ENCODE data around the gene RSRC1.
"Not testable (repeated sequence)": the region's sequence is repeated elsewhere in the genome, so short reads cannot be mapped to it uniquely, and the experiment has no call there.

The RSRC1 gene

DNA sequence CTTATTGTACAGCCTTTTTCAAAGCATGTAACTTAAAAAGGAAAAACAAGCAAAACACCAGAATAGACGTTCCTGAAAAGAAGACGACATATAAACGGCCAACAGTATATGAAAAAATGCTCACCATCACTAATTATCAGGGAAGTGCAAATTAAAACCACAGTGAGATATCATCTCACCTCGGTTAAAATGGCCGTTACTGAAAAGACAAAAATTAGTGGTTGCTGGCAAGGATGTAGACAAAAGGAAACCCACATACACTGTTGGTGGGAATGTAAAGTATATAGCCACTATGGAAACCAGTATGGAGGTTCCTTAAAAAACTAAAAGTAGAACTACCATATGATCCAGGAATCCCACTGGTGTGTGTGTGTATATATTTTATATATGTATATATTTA is 396.6 kb downstream of the RSRC1 start:
- no peak for DNase-seq (ENCODE audit: extremely low read depth in 1 of 2, low read depth in 1 of 2)

DNA sequence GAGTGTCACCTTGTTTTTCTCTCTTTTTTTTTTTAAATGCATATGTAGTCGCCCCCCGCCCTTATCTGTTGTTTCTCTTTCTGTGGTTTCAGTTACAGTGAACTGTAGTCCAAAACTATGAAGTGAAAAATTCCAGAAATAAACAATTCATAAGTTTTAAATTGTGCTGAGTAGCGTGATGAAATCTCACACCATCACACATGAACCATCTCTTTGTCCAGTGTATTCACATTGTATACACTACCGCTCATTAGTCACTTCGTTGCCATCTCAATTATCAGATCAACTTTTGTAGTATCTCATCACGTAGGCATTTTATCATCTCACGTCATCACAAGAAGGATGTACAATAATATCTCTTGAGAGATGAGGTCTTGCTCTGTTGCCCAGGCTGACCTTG is 398.6 kb downstream of the RSRC1 start:
- DNase-seq (ENCODE audit: extremely low read depth in 1 of 2, low read depth in 1 of 2), result no peak

DNA sequence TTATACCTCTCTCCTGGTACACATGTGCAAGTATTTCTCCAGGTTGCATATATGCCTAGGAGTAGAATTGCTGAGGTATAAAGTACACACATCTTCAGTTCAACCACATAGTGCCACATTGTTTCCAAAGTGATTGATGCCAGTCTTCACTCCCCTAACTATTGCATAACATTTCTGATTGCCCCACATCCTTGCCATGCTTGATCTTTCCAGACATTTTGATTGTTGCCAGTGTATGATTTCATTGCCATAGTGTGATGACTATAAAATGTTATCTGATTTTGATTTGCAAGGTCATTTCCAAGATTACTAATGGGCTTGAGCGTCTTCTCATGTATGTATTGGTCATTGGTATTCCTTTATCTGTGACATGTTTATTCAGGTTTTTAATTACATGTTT is 400.0 kb downstream of the RSRC1 start:
- DNase-seq (ENCODE audit: extremely low read depth in 1 of 2, low read depth in 1 of 2), result no peak

GRCh38 chr3:158516729-158517128 is 406.8 kb downstream of the RSRC1 start:
- not testable (repeated sequence) for DNase-seq (ENCODE audit: extremely low read depth in 1 of 2, low read depth in 1 of 2)

DNA sequence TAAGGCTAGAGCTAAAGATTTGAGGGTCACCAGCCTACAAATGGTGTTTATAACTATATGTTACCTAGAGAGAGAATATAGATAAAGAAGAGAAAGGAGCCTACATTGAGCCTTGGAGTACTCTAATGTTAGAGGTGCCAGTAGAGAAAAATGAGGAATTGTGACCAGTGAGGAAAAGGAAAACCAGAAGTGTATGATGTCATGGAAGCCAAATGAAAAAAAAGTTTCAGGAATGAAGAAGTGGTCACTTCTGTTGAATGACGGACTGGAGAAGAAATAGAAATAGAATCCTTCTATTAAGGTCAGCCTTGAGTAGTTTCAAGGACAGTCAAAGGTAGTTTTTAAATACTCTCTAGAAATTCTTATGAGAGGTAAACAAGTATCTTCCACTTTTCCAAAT is 409.9 kb downstream of the RSRC1 start:
- DNase-seq (ENCODE audit: extremely low read depth in 1 of 2, low read depth in 1 of 2), result no peak

GRCh38 chr3:158520433-158520832 is 410.5 kb downstream of the RSRC1 start:
- no peak for DNase-seq (ENCODE audit: extremely low read depth in 1 of 2, low read depth in 1 of 2)

DNA sequence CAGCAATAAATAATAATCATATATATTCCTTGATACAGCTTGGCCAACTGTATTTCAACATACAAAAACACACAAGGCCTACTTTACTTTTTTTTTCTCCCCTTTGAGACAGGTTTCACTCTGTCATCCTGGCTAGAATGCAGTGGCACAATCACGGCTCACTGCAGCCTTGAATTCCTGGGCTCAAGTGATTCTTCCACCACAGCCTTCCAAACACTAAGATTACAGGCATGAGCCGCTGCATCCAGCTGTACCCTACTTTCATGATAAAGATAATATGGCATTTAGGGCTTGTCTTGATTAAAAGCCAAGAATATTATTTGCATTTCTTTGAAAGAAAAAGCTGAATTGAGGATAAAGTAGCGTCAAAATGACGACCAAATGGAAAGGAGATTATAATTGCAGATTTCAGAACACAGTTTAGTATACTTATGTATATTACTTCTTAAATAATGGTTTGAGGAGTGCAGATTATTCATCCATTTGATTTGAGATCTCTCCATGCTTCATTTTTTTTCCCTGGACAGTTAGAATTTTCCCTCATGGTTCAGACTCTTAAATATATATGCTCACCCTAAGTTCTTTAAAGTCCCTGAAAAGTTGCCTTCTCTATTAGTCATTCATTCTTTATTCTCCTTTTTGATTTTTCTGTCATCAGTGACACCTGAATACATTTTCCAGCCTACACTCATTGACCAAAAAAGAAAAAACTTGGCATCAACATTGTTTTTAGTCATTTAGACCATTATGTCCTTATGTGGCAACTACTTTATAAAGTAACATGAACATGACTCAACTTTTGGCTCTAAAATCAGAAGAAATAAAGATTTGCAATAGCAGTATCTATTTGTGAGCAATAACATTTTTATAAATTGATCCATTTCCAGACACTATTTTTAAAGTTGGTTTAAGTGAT is 412.6 kb downstream of the RSRC1 start:
- DNase-seq (ENCODE audit: extremely low read depth in 1 of 2, low read depth in 1 of 2), result no peak

GRCh38 chr3:158528076-158528674 is 418.3 kb downstream of the RSRC1 start:
- DNase-seq (ENCODE audit: extremely low read depth in 1 of 2, low read depth in 1 of 2), result no peak

- no peak for DNase-seq (ENCODE audit: extremely low read depth in 1 of 2, low read depth in 1 of 2)
These were observed 421.4 kb downstream of the RSRC1 start for GRCh38 chr3:158531334-158531733.

GRCh38 chr3:158532099-158532734 is 422.3 kb downstream of the RSRC1 start:
- DNase-seq (ENCODE audit: extremely low read depth in 1 of 2, low read depth in 1 of 2), result no peak

DNA sequence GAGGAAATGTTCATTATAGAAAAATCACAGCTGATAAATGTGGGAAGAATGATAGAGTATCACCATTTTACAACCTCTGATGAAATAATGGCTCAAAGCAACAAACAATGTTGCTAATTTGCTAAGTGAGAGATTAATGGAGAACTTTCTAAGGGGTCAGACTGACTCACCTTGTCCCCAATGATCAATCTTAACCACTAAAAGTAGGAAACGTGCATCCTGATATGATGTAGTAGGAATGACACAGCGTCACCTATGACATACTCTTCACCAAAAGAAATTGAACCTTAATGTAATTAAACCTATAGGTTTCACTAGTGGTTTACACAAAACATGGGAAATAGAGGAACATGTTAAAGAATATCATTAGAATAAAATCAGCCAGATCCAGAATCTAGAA is 426.0 kb downstream of the RSRC1 start:
- no peak for DNase-seq (ENCODE audit: extremely low read depth in 1 of 2, low read depth in 1 of 2)

- peak; percentile 1 to 8 for DNase-seq (ENCODE audit: extremely low read depth in 1 of 2, low read depth in 1 of 2)
These were observed 429.6 kb downstream of the RSRC1 start for GRCh38 chr3:158539414-158540014.

GRCh38 chr3:158540066-158540465 is 430.2 kb downstream of the RSRC1 start:
- no peak for DNase-seq (ENCODE audit: extremely low read depth in 1 of 2, low read depth in 1 of 2)

DNA sequence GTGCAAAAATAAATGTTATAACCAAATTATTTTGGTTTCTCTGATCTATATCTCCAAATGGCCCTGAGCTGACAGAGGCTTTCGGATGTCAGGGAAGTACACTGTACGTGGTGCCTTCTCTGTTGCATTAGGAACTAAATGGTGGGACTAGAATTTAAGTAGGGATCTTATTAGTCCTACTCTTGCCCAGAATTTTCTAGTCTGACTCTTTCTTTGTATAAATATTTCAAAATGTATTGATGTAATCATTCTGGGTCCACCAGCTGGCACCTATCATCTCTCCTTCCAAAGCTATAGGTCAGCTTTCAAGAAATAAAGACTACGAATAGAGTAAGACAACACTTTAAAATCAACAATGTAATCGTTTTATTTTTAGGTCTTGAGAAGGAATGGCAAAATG is 438.8 kb downstream of the RSRC1 start:
- no peak for DNase-seq (ENCODE audit: extremely low read depth in 1 of 2, low read depth in 1 of 2)

DNA sequence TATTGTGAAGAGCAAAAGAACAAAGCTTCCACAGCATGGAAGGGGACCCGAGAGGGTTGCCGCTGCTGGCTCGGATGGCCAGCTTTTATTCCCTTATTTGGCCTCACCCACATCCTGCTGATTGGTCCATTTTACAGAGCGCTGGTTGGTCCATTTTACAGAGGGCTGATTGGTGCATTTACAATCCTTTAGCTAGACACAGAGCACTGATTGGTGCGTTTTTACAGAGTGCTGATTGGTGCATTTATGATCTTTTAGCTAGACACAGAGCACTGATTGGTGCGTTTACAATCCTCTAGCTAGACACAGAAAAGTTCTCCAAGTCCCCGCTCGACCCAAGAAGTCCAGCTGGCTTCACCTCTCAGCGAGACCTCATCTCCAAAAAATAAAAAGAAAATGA is 440.0 kb downstream of the RSRC1 start:
- DNase-seq (ENCODE audit: extremely low read depth in 1 of 2, low read depth in 1 of 2), result not testable (repeated sequence)

DNA sequence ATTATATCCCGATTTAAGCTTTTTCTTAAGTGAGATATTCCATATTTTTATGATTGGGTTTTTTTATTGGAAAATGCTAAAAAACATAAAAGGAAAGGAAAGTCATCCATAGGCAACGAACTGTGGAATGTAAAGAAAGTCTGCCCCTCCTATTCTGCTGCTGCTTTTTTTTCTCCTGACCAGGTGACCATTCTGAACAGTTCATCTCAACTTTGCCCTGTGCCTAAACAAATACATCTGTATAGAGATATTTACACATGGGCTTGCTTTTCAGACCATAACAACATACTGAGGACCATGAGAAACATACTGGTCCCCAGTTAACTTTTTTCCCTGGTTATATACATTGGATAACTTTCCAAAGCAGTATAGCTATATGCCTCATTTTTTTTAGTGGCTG is 442.2 kb downstream of the RSRC1 start:
- DNase-seq (ENCODE audit: extremely low read depth in 1 of 2, low read depth in 1 of 2), result no peak

- no peak for DNase-seq (ENCODE audit: extremely low read depth in 1 of 2, low read depth in 1 of 2)
These were observed 449.6 kb downstream of the RSRC1 start for GRCh38 chr3:158559504-158559903.

DNA sequence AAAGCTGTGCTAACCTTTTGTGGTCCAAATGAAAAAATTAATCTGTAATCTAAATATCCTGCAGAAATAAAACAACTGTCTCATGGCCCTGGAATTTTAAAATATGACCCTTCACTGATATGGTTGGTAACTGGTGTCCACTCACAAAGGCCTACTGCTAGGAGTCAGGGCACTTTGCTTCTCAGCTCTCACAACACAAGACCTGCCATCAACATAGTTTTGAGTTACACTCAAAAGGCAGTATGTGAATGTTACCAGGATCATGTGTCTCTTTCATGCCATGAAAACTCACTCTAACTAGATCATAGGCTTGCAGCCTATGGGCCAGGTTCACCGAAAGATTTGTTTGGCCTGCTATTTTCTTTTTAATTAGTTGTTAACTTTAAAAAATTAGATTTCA is 451.1 kb downstream of the RSRC1 start:
- DNase-seq (ENCODE audit: extremely low read depth in 1 of 2, low read depth in 1 of 2), result no peak

- no peak for DNase-seq (ENCODE audit: extremely low read depth in 1 of 2, low read depth in 1 of 2)
These were observed 452.8 kb downstream of the RSRC1 start for GRCh38 chr3:158562674-158563073.

DNA sequence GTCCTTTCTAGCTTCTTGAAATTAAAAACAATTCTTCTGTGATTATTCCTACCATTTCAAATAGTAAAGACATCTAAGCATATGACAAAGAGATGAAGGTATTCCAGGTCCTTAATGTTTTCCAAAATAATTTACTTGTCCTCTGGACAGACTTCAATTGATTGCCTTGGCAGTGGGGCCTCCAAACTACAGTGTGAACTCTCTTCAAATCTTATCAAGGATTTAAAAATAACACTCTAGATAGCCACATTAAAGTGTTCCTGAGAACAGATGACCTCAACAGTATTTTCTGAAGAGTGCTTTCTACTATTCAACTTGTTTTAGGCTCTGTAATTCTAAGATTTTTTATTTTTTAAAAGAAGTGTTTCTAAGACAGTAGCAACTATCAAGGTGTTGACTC is 453.2 kb downstream of the RSRC1 start:
- DNase-seq (ENCODE audit: extremely low read depth in 1 of 2, low read depth in 1 of 2), result no peak

GRCh38 chr3:158565076-158565475 is 455.2 kb downstream of the RSRC1 start:
- DNase-seq (ENCODE audit: extremely low read depth in 1 of 2, low read depth in 1 of 2), result no peak

DNA sequence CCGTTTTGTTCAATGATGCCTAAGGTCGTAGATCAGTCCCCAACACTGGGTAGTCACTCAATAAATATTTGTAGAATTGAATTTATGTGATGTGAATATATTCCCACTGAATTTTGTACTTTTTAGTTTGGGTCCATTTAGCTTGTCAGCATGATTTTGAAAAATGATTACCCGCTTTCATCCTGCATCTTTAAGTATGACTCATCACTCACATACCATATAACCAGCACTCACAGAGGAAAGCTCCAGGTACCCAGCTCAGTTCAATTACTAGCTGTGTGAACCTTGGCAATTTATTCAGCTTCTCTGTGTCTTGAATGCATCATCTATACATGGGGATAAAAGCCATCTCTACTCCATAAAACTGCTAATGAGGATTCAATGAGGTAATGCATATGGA is 458.9 kb downstream of the RSRC1 start:
- DNase-seq (ENCODE audit: extremely low read depth in 1 of 2, low read depth in 1 of 2), result no peak

Measured in activated CD8-positive, alpha-beta memory T cell treated with anti-CD3 and anti-CD28 coated beads for 1 hour (primary cell).